Measurements from ENCODE around the gene TRPM8.

TRPM8 gene

GRCh38 chr2:234003972-234004617 is 86.9 kb downstream of the TRPM8 start:
- no peak for FAIRE-seq

- FAIRE-seq = no peak
Observed at GRCh38 chr2:234005126-234005525, 88.0 kb downstream of the TRPM8 start.

- FAIRE-seq = no peak
Observed at GRCh38 chr2:234006501-234006900, 89.3 kb downstream of the TRPM8 start.

- FAIRE-seq = no peak
Observed at GRCh38 chr2:234014427-234014826, 97.3 kb downstream of the TRPM8 start.

GRCh38 chr2:234015861-234016260 is 98.7 kb downstream of the TRPM8 start:
- FAIRE-seq = no peak

- no peak for FAIRE-seq
Observed at GRCh38 chr2:234019896-234020295, 102.7 kb downstream of the TRPM8 start.

- no peak for FAIRE-seq
Observed at GRCh38 chr2:234020332-234020731, 103.2 kb downstream of the TRPM8 start.

- FAIRE-seq = no peak
Observed at GRCh38 chr2:234022424-234022823, 105.3 kb downstream of the TRPM8 start.

- FAIRE-seq = no peak
Observed at GRCh38 chr2:234024304-234024703, 107.1 kb downstream of the TRPM8 start.

GRCh38 chr2:234025466-234025865 is 108.3 kb downstream of the TRPM8 start:
- no peak for FAIRE-seq

GRCh38 chr2:234025891-234026401 is 108.8 kb downstream of the TRPM8 start:
- FAIRE-seq = no peak

- FAIRE-seq = no peak
Observed at GRCh38 chr2:234026693-234027254, 109.6 kb downstream of the TRPM8 start.

GRCh38 chr2:234027641-234028040 is 110.5 kb downstream of the TRPM8 start:
- no peak for FAIRE-seq

GRCh38 chr2:234029150-234029733 is 112.1 kb downstream of the TRPM8 start:
- FAIRE-seq = no peak

GRCh38 chr2:234031207-234031606 is 114.0 kb downstream of the TRPM8 start:
- FAIRE-seq = no peak

GRCh38 chr2:234032279-234032856 is 115.2 kb downstream of the TRPM8 start:
- no peak for FAIRE-seq

GRCh38 chr2:234033174-234033573 is 116.0 kb downstream of the TRPM8 start:
- FAIRE-seq = no peak

GRCh38 chr2:234033885-234034284 is 116.7 kb downstream of the TRPM8 start:
- FAIRE-seq = no peak

- FAIRE-seq = no peak
Observed at GRCh38 chr2:234038076-234038802, 121.1 kb downstream of the TRPM8 start.

GRCh38 chr2:234044157-234044556 is 127.0 kb downstream of the TRPM8 start:
- no peak for FAIRE-seq

GRCh38 chr2:234046521-234046920 is 129.3 kb downstream of the TRPM8 start:
- no peak for FAIRE-seq

GRCh38 chr2:234047361-234047760 is 130.2 kb downstream of the TRPM8 start:
- FAIRE-seq = no peak

- FAIRE-seq = no peak
Observed at GRCh38 chr2:234048049-234048448, 130.9 kb downstream of the TRPM8 start.
